Mammary epithelial cell (primary cell): ENCODE data around the gene C4B.
"Not testable (repeated sequence)": the region's sequence is repeated elsewhere in the genome, so short reads cannot be mapped to it uniquely, and the experiment has no call there.

Experiments
- EZH2 ChIP-seq: IDR thresholded peaks from 2 replicates; pipeline ENCODE4 v1.6.1; 2012; ENCODE audit warnings: low read length, inconsistent platforms, borderline replicate concordance
- TF ChIP-seq, protein P1 (sequence below), 2 donors: IDR thresholded peaks in 1 of 2; conservative IDR thresholded peaks in 1 of 2; 2 replicates each; pipeline ENCODE4 v1.5.1; 2011 to 2012; ENCODE audit warnings: inconsistent platforms in 2 of 2, low read length in 2 of 2, mild to moderate bottlenecking in 2 of 2, control low read depth in 1 of 2, low read depth in 1 of 2; ENCODE audit not compliant: insufficient read depth in 1 of 2; ENCODE audit errors: extremely low read depth in 1 of 2

DNA sequence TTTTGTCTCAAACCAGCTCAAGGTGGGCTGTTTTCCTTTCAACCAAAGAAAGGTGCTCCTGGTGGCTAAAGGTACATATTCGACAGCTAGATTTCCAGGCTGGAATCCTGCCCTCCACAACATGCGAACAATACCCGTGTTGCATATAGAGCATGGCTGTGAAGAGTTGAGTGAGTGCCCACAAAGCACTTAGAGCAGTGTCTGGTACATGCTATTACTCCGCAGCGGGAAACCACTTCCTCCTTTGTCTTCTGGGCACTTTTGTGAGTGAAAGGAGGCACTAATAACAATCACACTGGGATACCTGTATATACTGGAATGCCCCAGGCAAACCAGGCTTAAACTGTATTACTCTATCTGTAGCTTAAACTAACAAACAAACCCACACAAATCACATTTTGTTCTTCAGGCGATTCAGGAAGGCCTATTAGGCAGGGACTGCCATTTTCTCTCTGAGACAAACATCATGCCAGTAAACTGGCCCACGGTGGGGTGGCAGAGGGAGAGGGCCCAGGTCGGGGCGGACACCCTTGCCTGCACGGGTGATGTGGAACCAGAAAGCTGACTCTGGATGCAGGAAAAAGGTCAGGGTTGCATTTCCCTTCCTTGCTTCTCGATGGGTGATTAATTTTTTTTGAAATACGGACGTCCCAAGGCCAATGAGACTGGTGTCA, 9.6 kb upstream of the C4B start:
- TF ChIP-seq, protein P1, sequence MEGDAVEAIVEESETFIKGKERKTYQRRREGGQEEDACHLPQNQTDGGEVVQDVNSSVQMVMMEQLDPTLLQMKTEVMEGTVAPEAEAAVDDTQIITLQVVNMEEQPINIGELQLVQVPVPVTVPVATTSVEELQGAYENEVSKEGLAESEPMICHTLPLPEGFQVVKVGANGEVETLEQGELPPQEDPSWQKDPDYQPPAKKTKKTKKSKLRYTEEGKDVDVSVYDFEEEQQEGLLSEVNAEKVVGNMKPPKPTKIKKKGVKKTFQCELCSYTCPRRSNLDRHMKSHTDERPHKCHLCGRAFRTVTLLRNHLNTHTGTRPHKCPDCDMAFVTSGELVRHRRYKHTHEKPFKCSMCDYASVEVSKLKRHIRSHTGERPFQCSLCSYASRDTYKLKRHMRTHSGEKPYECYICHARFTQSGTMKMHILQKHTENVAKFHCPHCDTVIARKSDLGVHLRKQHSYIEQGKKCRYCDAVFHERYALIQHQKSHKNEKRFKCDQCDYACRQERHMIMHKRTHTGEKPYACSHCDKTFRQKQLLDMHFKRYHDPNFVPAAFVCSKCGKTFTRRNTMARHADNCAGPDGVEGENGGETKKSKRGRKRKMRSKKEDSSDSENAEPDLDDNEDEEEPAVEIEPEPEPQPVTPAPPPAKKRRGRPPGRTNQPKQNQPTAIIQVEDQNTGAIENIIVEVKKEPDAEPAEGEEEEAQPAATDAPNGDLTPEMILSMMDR (conservative IDR thresholded peaks at IDR 0.05 in 1 of 2, IDR thresholded peaks at IDR 0.05 in 1 of 2; ENCODE audit: extremely low read depth in 1 of 2, insufficient read depth in 1 of 2, low read depth in 1 of 2, low read length in 2 of 2): not testable (repeated sequence)
- not testable (repeated sequence) for TF ChIP-seq EZH2
